ENCODE results near the gene FAM241A.
A peak's percentile ranks its signal among the peaks of the same experiment; 100 is the strongest.

Gene FAM241A

DNA sequence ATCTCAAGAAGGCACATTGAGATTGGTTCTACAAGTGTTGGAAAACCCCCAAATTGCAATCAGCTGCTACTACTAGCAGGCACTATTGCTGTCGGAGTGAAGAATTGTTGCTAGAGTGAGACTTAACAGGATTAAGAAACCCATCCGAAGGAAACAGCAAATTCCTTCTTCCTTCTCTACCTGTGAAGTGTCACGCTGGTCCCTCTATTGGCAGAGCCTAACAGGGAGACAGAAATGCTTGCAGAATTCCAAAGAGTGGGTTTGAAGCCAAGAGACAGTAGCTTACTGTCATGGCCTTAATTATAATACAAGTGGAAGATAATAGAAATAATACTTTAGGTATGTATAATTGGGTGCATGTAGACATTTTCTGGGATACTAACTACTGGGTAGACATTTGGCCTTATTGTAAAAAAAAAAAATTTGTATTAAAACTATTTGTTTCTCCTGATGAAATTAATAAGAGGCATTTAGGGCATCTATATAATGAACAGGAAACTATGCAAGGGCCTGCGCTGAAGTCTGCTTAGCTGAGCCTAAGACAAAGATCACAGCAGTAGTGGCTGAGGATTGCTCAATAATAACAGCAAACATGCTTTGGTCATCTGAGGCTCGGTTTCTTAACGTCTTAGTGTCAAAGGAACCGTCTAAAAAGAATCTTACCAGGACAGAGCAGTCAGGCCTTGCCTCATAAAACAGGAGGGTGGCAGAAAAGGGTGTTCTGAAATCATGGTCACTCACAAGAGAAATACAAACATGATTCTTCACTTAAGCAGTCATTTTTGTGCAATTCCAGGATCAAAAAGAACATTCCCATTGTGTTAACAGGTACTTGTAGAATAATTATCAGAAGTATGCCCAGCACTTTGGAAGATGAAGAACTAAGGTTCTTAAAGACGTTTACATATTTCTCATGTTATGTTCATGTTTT is 40.8 kb downstream of the FAM241A start:
- Histone ChIP-seq H3K4me3 (ENCODE audit: control insufficient read depth in 1 of 7, extremely low read depth in 1 of 7, insufficient read depth in 4 of 7, low read depth in 2 of 7, low read length in 6 of 7) (no peak overlapping the region), H3K27ac (ENCODE audit: insufficient read depth in 1 of 2, low read depth in 1 of 2, low read length in 2 of 2, poor library complexity in 1 of 2, severe bottlenecking in 2 of 2) (no peak overlapping the region), H3K4me1 (ENCODE audit: control extremely low read depth in 1 of 4, control insufficient read depth in 4 of 4, insufficient read depth in 4 of 4, low read length in 3 of 4) (peaks cover 0 to 4% (median 0%) of the 10 kb centered on the region in 4 experiments), H3K9me3 (ENCODE audit: control extremely low read depth in 1 of 5, control insufficient read depth in 4 of 5, insufficient read depth in 2 of 5, low read depth in 1 of 5, low read length in 4 of 5) (no peaks in the 10 kb centered on the region), H3K36me3 (ENCODE audit: control insufficient read depth in 4 of 4, insufficient read depth in 4 of 4, low read length in 3 of 4) (peaks cover 3 to 12% (median 6%) of the 10 kb centered on the region in 4 experiments), H3K27me3 (replicated peaks in 2 of 5; ENCODE audit: control insufficient read depth in 4 of 5, insufficient read depth in 5 of 5, low read length in 4 of 5) (no peaks in the 10 kb centered on the region)
- 96% methylated on average over 5 of the region's 8 CpGs for WGBS (ENCODE audit: insufficient coverage)
- DNase-seq, result no peak
- POLR2A ChIA-PET, result no interaction called here
- CTCF ChIA-PET, result interaction anchor here (1.0 to 1.5 kb wide), 3 partner anchors 11 to 87 kb away, joined by 3 to 4 read pairs (median 3); no protein-coding TSS in a partner anchor

DNA sequence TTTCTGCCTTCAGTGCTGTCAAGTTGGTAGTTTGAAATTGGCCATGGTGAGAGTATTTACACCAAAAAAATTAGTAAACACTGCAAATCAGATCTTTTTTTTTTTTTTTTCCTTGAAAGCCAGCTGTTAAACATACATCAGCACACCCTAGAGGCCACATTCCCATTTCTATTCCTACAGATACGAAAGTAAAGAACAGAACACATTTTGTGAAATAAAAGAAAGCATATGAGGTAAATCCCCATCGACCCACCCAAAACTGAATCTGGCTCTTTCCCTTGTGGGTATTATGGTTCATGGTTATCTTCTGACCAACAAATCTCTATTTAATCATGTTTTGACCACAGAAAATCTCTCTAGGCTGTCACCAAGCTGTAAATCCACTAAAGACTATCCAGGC is 44.5 kb downstream of the FAM241A start:
- H3K27me3 ChIP-seq (replicated peaks in 2 of 5; ENCODE audit: control insufficient read depth in 4 of 5, insufficient read depth in 5 of 5, low read length in 4 of 5), result no peaks in the 10 kb centered on the region
- no peak overlapping the region for H3K4me3 ChIP-seq (ENCODE audit: control insufficient read depth in 1 of 7, extremely low read depth in 1 of 7, insufficient read depth in 4 of 7, low read depth in 2 of 7, low read length in 6 of 7)
- H3K9me3 ChIP-seq (ENCODE audit: control extremely low read depth in 1 of 5, control insufficient read depth in 4 of 5, insufficient read depth in 2 of 5, low read depth in 1 of 5, low read length in 4 of 5), result no peaks in the 10 kb centered on the region
- DNase-seq, result peak; percentile 22 to 47 (median 45)
- H3K27ac ChIP-seq (ENCODE audit: insufficient read depth in 1 of 2, low read depth in 1 of 2, low read length in 2 of 2, poor library complexity in 1 of 2, severe bottlenecking in 2 of 2), result no peak overlapping the region
- POLR2A ChIA-PET, result no interaction called here
- H3K4me1 ChIP-seq (ENCODE audit: control extremely low read depth in 1 of 4, control insufficient read depth in 4 of 4, insufficient read depth in 4 of 4, low read length in 3 of 4), result no peaks in the 10 kb centered on the region
- whole genome bisulfite sequencing (ENCODE audit: insufficient coverage), result no CpG with 5 or more reads among the region's 2 CpGs
- H3K36me3 ChIP-seq (ENCODE audit: control insufficient read depth in 4 of 4, insufficient read depth in 4 of 4, low read length in 3 of 4), result peaks cover 3 to 12% (median 6%) of the 10 kb centered on the region in 4 experiments
- CTCF ChIA-PET, result interaction anchor here (0.6 to 1.7 kb wide), 6 partner anchors 9 to 94 kb away, joined by 3 to 7 read pairs (median 4); partner anchors contain the start of gene AP1AR

DNA sequence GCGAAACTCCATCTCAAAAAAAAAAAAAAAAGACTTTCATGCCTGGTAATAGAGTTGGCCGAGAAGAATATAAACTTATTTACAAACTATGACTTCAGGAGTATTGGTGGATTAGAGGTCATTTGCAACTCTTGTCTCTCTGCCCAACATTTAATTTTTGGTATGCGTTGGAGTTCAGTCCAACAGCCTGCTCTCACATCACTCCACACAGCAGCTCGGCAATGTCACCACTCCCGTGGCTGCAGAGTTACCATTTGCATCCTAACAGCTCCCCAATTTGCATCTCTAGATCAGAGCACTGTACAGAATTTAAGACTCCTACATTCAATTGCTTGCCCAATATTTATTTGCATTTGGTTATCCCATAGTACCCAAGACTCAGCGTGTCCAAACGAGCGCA is 45.4 kb downstream of the FAM241A start:
- DNase-seq, result no peak
- CTCF ChIA-PET, result interaction anchor here (1.6 to 1.7 kb wide), 3 partner anchors 9 to 91 kb away, joined by 5 to 7 read pairs (median 6); partner anchors contain the start of gene AP1AR
- Histone ChIP-seq H3K4me3 (ENCODE audit: control insufficient read depth in 1 of 7, extremely low read depth in 1 of 7, insufficient read depth in 4 of 7, low read depth in 2 of 7, low read length in 6 of 7) (no peak overlapping the region), H3K4me1 (ENCODE audit: control extremely low read depth in 1 of 4, control insufficient read depth in 4 of 4, insufficient read depth in 4 of 4, low read length in 3 of 4) (no peaks in the 10 kb centered on the region), H3K27ac (ENCODE audit: insufficient read depth in 1 of 2, low read depth in 1 of 2, low read length in 2 of 2, poor library complexity in 1 of 2, severe bottlenecking in 2 of 2) (no peak overlapping the region), H3K36me3 (ENCODE audit: control insufficient read depth in 4 of 4, insufficient read depth in 4 of 4, low read length in 3 of 4) (peaks cover 3 to 12% (median 5%) of the 10 kb centered on the region in 4 experiments), H3K27me3 (replicated peaks in 2 of 5; ENCODE audit: control insufficient read depth in 4 of 5, insufficient read depth in 5 of 5, low read length in 4 of 5) (no peaks in the 10 kb centered on the region), H3K9me3 (ENCODE audit: control extremely low read depth in 1 of 5, control insufficient read depth in 4 of 5, insufficient read depth in 2 of 5, low read depth in 1 of 5, low read length in 4 of 5) (no peaks in the 10 kb centered on the region)
- POLR2A ChIA-PET, result no interaction called here
- 100% methylated on average over 6 of the region's 8 CpGs for WGBS (ENCODE audit: insufficient coverage)

DNA sequence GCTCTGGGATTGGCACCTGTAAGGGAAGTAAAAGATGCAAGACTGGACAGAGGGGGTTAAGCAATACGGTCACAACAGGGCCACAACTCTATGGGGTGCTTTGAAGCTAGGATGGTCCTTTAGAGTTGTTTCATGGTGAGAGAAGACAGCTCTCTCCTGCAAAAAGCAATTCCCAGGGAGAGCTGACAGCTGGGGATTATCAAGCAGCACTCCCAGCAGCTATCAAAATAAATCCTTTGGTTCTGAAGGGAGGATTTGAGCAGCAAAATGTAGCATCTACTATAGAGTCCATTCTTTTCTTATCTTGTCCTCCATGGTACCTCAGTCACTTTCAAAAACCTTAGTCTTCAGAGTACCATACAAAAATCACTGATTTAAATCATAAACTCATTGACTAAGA is 51.2 kb downstream of the FAM241A start:
- DNase-seq, result no peak
- Histone ChIP-seq H3K27me3 (replicated peaks in 2 of 5; ENCODE audit: control insufficient read depth in 4 of 5, insufficient read depth in 5 of 5, low read length in 4 of 5) (no peaks in the 10 kb centered on the region), H3K9me3 (ENCODE audit: control extremely low read depth in 1 of 5, control insufficient read depth in 4 of 5, insufficient read depth in 2 of 5, low read depth in 1 of 5, low read length in 4 of 5) (no peaks in the 10 kb centered on the region), H3K36me3 (ENCODE audit: control insufficient read depth in 4 of 4, insufficient read depth in 4 of 4, low read length in 3 of 4) (peaks cover 0 to 2% (median 0%) of the 10 kb centered on the region in 4 experiments), H3K4me1 (ENCODE audit: control extremely low read depth in 1 of 4, control insufficient read depth in 4 of 4, insufficient read depth in 4 of 4, low read length in 3 of 4) (peaks cover 0 to 3% (median 0%) of the 10 kb centered on the region in 4 experiments), H3K4me3 (ENCODE audit: control insufficient read depth in 1 of 7, extremely low read depth in 1 of 7, insufficient read depth in 4 of 7, low read depth in 2 of 7, low read length in 6 of 7) (no peak overlapping the region), H3K27ac (ENCODE audit: insufficient read depth in 1 of 2, low read depth in 1 of 2, low read length in 2 of 2, poor library complexity in 1 of 2, severe bottlenecking in 2 of 2) (no peak overlapping the region)
- CTCF ChIA-PET, result interaction anchor here (1.2 kb wide), 1 partner anchor 38 kb away, joined by 3 read pairs; no protein-coding TSS in a partner anchor
- WGBS (ENCODE audit: insufficient coverage), result 100% methylated on average over 1 of the region's 1 CpG
- POLR2A ChIA-PET, result no interaction called here

DNA sequence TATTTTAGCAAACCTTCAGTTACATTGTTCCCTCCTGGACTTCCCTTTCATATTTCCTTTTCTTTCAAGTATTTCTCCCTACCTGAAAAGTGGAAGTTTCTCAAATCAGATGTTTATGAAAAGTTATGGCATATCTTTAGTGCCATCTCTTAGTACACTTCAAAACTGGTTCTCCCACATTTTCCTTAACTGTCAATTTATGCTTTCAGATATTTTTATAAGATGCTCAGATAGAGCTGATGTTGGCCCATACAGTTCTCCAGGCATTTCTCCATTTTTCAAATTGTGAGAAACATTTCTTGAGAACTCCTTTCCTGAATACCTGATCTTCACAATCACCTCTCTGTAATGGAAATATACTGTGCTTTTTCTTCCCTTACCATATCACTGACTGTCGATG is 53.8 kb downstream of the FAM241A start:
- ChIA-PET CTCF (interaction anchor here (1.3 kb wide), 1 partner anchor 44 kb away, joined by 3 read pairs; no protein-coding TSS in a partner anchor), POLR2A (no interaction called here)
- WGBS (ENCODE audit: insufficient coverage), result no CpG with 5 or more reads among the region's 1 CpG
- DNase-seq, result no peak
- H3K36me3 ChIP-seq (ENCODE audit: control insufficient read depth in 4 of 4, insufficient read depth in 4 of 4, low read length in 3 of 4), result peaks cover 0 to 2% (median 0%) of the 10 kb centered on the region in 4 experiments
- no peak overlapping the region for H3K27ac ChIP-seq (ENCODE audit: insufficient read depth in 1 of 2, low read depth in 1 of 2, low read length in 2 of 2, poor library complexity in 1 of 2, severe bottlenecking in 2 of 2)
- peaks cover 0 to 3% (median 0%) of the 10 kb centered on the region in 4 experiments for H3K4me1 ChIP-seq (ENCODE audit: control extremely low read depth in 1 of 4, control insufficient read depth in 4 of 4, insufficient read depth in 4 of 4, low read length in 3 of 4)
- no peaks in the 10 kb centered on the region for H3K27me3 ChIP-seq (replicated peaks in 2 of 5; ENCODE audit: control insufficient read depth in 4 of 5, insufficient read depth in 5 of 5, low read length in 4 of 5)
- no peak overlapping the region for H3K4me3 ChIP-seq (ENCODE audit: control insufficient read depth in 1 of 7, extremely low read depth in 1 of 7, insufficient read depth in 4 of 7, low read depth in 2 of 7, low read length in 6 of 7)
- H3K9me3 ChIP-seq (ENCODE audit: control extremely low read depth in 1 of 5, control insufficient read depth in 4 of 5, insufficient read depth in 2 of 5, low read depth in 1 of 5, low read length in 4 of 5), result no peaks in the 10 kb centered on the region

DNA sequence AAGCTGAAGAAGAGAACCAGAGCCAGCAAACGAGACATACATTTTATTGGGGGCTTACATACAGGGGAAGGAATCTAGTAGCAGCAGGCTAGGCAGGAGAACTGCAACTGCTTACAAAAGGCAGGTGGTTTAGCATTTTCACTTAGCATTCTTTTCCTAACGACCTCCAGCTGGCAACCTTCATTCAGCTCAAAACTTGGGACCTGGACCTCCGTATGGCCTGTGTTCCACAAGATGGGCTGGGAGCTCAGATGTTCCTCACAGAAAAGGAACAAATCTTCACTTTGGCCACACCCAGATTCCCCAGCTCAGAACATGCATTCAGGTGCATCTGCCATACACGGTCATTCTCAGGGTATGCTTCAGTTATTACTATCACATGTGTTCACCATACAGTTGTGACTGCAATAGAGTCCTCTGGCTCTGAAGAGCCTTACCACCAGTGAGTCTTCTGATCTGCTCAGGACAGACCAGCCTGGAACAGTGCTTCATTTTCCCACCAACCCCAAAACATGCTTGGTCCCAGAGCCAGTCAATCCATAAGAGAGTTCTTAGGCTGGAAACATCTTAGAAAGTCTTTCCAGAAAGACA is 56.8 kb downstream of the FAM241A start:
- ChIA-PET CTCF (interaction anchor here (1.0 to 1.4 kb wide), 2 partner anchors 16 to 52 kb away, joined by 3 to 5 read pairs; no protein-coding TSS in a partner anchor), POLR2A (no interaction called here)
- Histone ChIP-seq H3K36me3 (ENCODE audit: control insufficient read depth in 4 of 4, insufficient read depth in 4 of 4, low read length in 3 of 4) (no peaks in the 10 kb centered on the region), H3K4me1 (ENCODE audit: control extremely low read depth in 1 of 4, control insufficient read depth in 4 of 4, insufficient read depth in 4 of 4, low read length in 3 of 4) (peaks cover 0 to 3% (median 0%) of the 10 kb centered on the region in 4 experiments), H3K4me3 (ENCODE audit: control insufficient read depth in 1 of 7, extremely low read depth in 1 of 7, insufficient read depth in 4 of 7, low read depth in 2 of 7, low read length in 6 of 7) (no peak overlapping the region), H3K27ac (ENCODE audit: insufficient read depth in 1 of 2, low read depth in 1 of 2, low read length in 2 of 2, poor library complexity in 1 of 2, severe bottlenecking in 2 of 2) (no peak overlapping the region), H3K27me3 (replicated peaks in 2 of 5; ENCODE audit: control insufficient read depth in 4 of 5, insufficient read depth in 5 of 5, low read length in 4 of 5) (no peaks in the 10 kb centered on the region), H3K9me3 (ENCODE audit: control extremely low read depth in 1 of 5, control insufficient read depth in 4 of 5, insufficient read depth in 2 of 5, low read depth in 1 of 5, low read length in 4 of 5) (no peaks in the 10 kb centered on the region)
- WGBS (ENCODE audit: insufficient coverage), result 95% methylated on average over 3 of the region's 4 CpGs
- no peak for DNase-seq
